Neuronal stem cell (in vitro differentiated cells): ENCODE data around the gene PPFIBP1.
A peak's percentile ranks its signal among the peaks of the same experiment; 100 is the strongest.

ENCODE experiments used
- DNase-seq: peaks from one replicate; pipeline ENCODE4 v3.0.0-alpha.2; 2013; ENCODE audit warnings: low spot score
- H2AFZ ChIP-seq: one replicate; pipeline ENCODE4 v1.6.1; 2013; ENCODE audit warnings: mild to moderate bottlenecking, low read length, inconsistent platforms
- H2AK5ac ChIP-seq: 2 replicates; pipeline ENCODE4 v1.6.1; 2013; ENCODE audit warnings: low read depth, mild to moderate bottlenecking, inconsistent platforms, low read length, moderate library complexity, mixed read lengths
- H2BK120ac ChIP-seq: 2 replicates; pipeline ENCODE4 v1.6.1; 2013; ENCODE audit warnings: low read depth, mild to moderate bottlenecking, inconsistent platforms, low read length, moderate library complexity, mixed read lengths
- H2BK12ac ChIP-seq: one replicate; pipeline ENCODE4 v1.6.1; 2013; ENCODE audit warnings: low read length, inconsistent platforms
- H2BK15ac ChIP-seq: 2 replicates; pipeline ENCODE4 v1.6.1; 2013; ENCODE audit warnings: mild to moderate bottlenecking, low read length, inconsistent platforms, mixed read lengths
- H2BK5ac ChIP-seq: one replicate; pipeline ENCODE4 v1.6.1; 2013; ENCODE audit warnings: inconsistent platforms, mild to moderate bottlenecking, low read length, moderate library complexity
- H3K14ac ChIP-seq: one replicate; pipeline ENCODE4 v1.6.1; 2013; ENCODE audit warnings: low read length, inconsistent platforms
- H3K18ac ChIP-seq: 2 replicates; pipeline ENCODE4 v1.6.1; 2013; ENCODE audit warnings: low read length, inconsistent platforms
- H3K23ac ChIP-seq: 2 replicates; pipeline ENCODE4 v1.6.1; 2013; ENCODE audit warnings: low read depth, mild to moderate bottlenecking, mixed read lengths, low read length, inconsistent platforms; ENCODE audit not compliant: poor library complexity
- H3K27ac ChIP-seq: replicated peaks from 3 replicates; pipeline ENCODE4 v1.5.1; 2013; ENCODE audit warnings: low read length, inconsistent platforms
- H3K27me3 ChIP-seq, 3 experiments: 2 replicates each; pipeline ENCODE4 v1.6.1; 2013; ENCODE audit warnings: low read length in 3 of 3, mild to moderate bottlenecking in 2 of 3, inconsistent platforms in 1 of 3, low read depth in 1 of 3, mixed read lengths in 1 of 3, moderate library complexity in 1 of 3; ENCODE audit not compliant: control insufficient read depth in 3 of 3, insufficient read depth in 3 of 3
- H3K36me3 ChIP-seq, 2 donors: replicated peaks in 1 of 2; 2 replicates each; pipeline ENCODE4 v1.6.1; 2013; ENCODE audit warnings: low read length in 2 of 2; ENCODE audit not compliant: control insufficient read depth in 2 of 2, insufficient read depth in 2 of 2
- H3K4ac ChIP-seq: 2 replicates; pipeline ENCODE4 v1.6.1; 2013; ENCODE audit warnings: inconsistent platforms, mild to moderate bottlenecking, low read length, moderate library complexity
- H3K4me1 ChIP-seq, 2 donors: 1 replicate in 1 of 2; 2 replicates in 1 of 2; pipeline ENCODE4 v1.6.1; 2013; ENCODE audit warnings: low read length in 2 of 2, low read depth in 1 of 2; ENCODE audit not compliant: control insufficient read depth in 2 of 2, insufficient read depth in 1 of 2
- H3K4me2 ChIP-seq: one replicate; pipeline ENCODE4 v1.6.1; 2013; ENCODE audit warnings: mild to moderate bottlenecking, low read length, inconsistent platforms; ENCODE audit not compliant: insufficient read depth, poor library complexity, severe bottlenecking
- H3K4me3 ChIP-seq, 2 donors: 2 replicates each; pipeline ENCODE4 v1.5.1; 2013; ENCODE audit warnings: low read length in 2 of 2, mild to moderate bottlenecking in 2 of 2, inconsistent platforms in 1 of 2, moderate library complexity in 1 of 2
- H3K79me1 ChIP-seq: one replicate; pipeline ENCODE4 v1.6.1; 2013; ENCODE audit warnings: low read depth, mild to moderate bottlenecking, inconsistent platforms, low read length, moderate library complexity
- H3K9ac ChIP-seq: one replicate; pipeline ENCODE4 v1.6.1; 2013; ENCODE audit warnings: mild to moderate bottlenecking, low read depth, low read length, inconsistent platforms; ENCODE audit not compliant: poor library complexity
- H3K9me3 ChIP-seq, 2 donors: replicated peaks in 1 of 2; 2 replicates each; pipeline versions ENCODE3 to v1.6.1; 2013; ENCODE audit warnings: low read length in 2 of 2, mild to moderate bottlenecking in 2 of 2, inconsistent platforms in 1 of 2, low read depth in 1 of 2, mixed read lengths in 1 of 2, moderate library complexity in 1 of 2; ENCODE audit not compliant: control insufficient read depth in 2 of 2, insufficient read depth in 1 of 2
- H4K8ac ChIP-seq: one replicate; pipeline ENCODE4 v1.6.1; 2013; ENCODE audit warnings: low read depth, mild to moderate bottlenecking, inconsistent platforms, low read length, moderate library complexity
- H4K91ac ChIP-seq: one replicate; pipeline ENCODE4 v1.6.1; 2013; ENCODE audit warnings: low read length, low read depth, mild to moderate bottlenecking, inconsistent platforms; ENCODE audit not compliant: poor library complexity
- WGBS, 2 donors: extraction: QIAGEN DNeasy Blood & Tissue Kit; methylation state at CpG; one replicate each; pipeline ENCODE4 v1.1.7; 2013; ENCODE audit warnings: missing lambda C conversion rate in 2 of 2, mixed read lengths in 1 of 2; ENCODE audit not compliant: insufficient read length in 2 of 2, insufficient replicate concordance in 1 of 2; ENCODE audit errors: extremely low coverage in 2 of 2; 5-methylcytosine and 5-hydroxymethylcytosine counted together

The PPFIBP1 gene

DNA sequence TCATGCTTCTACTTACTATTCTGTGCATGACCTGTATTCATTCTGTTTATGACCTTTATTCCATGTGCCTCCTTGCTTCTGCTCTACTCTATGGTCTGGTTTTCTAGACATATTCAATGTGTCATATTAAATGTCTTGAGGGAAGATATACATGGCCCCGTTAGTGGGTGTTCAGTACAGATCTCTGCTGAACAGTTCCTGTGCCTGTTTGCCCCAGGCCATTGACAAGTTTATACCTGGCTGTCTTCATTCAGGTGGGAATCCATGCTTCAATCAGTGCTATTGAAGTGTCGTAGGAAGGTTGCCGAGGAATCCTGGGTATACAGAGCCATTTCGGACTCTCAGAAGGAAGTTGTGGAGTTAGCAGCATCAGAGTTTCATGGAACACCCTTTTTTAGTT, 7.4 kb upstream of the PPFIBP1 start:
- no CpG with 5 or more reads among the region's 4 CpGs for WGBS, 2 donors
- no peak overlapping the region for H3K4me3 ChIP-seq
- H2BK12ac ChIP-seq = no peak overlapping the region
- no peak overlapping the region for H2BK15ac ChIP-seq
- no peak overlapping the region for H2AFZ ChIP-seq
- H3K14ac ChIP-seq = no peak overlapping the region
- no peaks in the 10 kb centered on the region for H3K9me3 ChIP-seq
- no peak overlapping the region for H2BK120ac ChIP-seq
- no peak overlapping the region for H4K91ac ChIP-seq
- H3K27ac ChIP-seq = no peak overlapping the region
- no peaks in the 10 kb centered on the region for H3K79me1 ChIP-seq
- H4K8ac ChIP-seq = no peak overlapping the region
- peaks cover 0 to 7% of the 10 kb centered on the region in 2 donors for H3K4me1 ChIP-seq
- no peak overlapping the region for H3K23ac ChIP-seq
- no peak overlapping the region for H3K9ac ChIP-seq
- no peak overlapping the region for H3K18ac ChIP-seq
- no peak overlapping the region for H2BK5ac ChIP-seq
- no peak overlapping the region for H3K4ac ChIP-seq
- no peak overlapping the region for H3K4me2 ChIP-seq
- no peaks in the 10 kb centered on the region for H3K36me3 ChIP-seq
- H3K27me3 ChIP-seq = no peaks in the 10 kb centered on the region
- H2AK5ac ChIP-seq = no peak overlapping the region
- no peak for DNase-seq

GRCh38 chr12:27517546-27517945, 6.5 kb upstream of the PPFIBP1 start:
- Histone ChIP-seq H3K4me2 (no peak overlapping the region), H2BK15ac (no peak overlapping the region), H2BK120ac (no peak overlapping the region), H3K27ac (no peak overlapping the region), H2AFZ (no peak overlapping the region), H3K23ac (no peak overlapping the region), H2BK12ac (no peak overlapping the region), H2AK5ac (no peak overlapping the region), H3K27me3 (no peaks in the 10 kb centered on the region), H3K14ac (no peak overlapping the region), H3K79me1 (no peaks in the 10 kb centered on the region), H3K9me3 (no peaks in the 10 kb centered on the region), H2BK5ac (no peak overlapping the region), H3K36me3 (no peaks in the 10 kb centered on the region), H4K8ac (no peak overlapping the region), H3K4ac (no peak overlapping the region), H3K4me1 (peaks cover 0 to 7% of the 10 kb centered on the region in 2 donors), H3K4me3 (no peak overlapping the region), H3K18ac (no peak overlapping the region), H3K9ac (no peak overlapping the region), H4K91ac (no peak overlapping the region)
- DNase-seq = no peak
- WGBS, 2 donors = no CpG with 5 or more reads among the region's 3 CpGs

GRCh38 chr12:27517961-27518665, 5.9 kb upstream of the PPFIBP1 start:
- Histone ChIP-seq H2BK5ac (no peak overlapping the region), H3K27me3 (no peaks in the 10 kb centered on the region), H3K14ac (no peak overlapping the region), H4K8ac (no peak overlapping the region), H2BK15ac (no peak overlapping the region), H2BK120ac (no peak overlapping the region), H4K91ac (no peak overlapping the region), H3K36me3 (no peaks in the 10 kb centered on the region), H2AFZ (no peak overlapping the region), H3K9me3 (no peaks in the 10 kb centered on the region), H2BK12ac (no peak overlapping the region), H3K4me2 (no peak overlapping the region), H3K79me1 (no peaks in the 10 kb centered on the region), H3K4me1 (peaks cover 0 to 9% of the 10 kb centered on the region in 2 donors), H3K4me3 (no peak overlapping the region), H3K23ac (no peak overlapping the region), H3K18ac (no peak overlapping the region), H3K4ac (no peak overlapping the region), H2AK5ac (no peak overlapping the region), H3K9ac (no peak overlapping the region), H3K27ac (no peak overlapping the region)
- no peak for DNase-seq
- no CpG with 5 or more reads among the region's 7 CpGs for WGBS, 2 donors

DNA sequence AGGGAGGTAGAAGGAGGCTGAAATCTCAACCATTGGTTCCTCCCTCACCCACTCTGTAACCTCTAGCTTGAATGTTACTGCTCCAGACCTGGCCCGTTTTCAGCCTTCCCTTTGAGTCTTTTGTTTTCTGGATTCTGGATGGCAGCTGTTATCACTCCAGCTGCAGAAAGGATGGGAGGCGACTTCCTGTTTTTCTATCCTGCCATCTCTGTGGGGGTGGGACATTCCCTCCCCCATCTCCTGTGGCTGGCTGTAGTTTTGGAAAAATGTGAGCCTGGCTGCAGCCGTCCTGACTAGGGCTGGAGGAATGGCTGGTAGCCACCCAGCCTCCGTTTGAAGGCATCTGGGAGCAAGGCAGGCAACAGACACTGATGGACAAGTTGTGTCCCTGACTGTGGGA, 2.9 kb upstream of the PPFIBP1 start:
- Histone ChIP-seq H3K9ac (no peak overlapping the region), H4K91ac (no peak overlapping the region), H3K4ac (no peak overlapping the region), H2BK120ac (no peak overlapping the region), H4K8ac (no peak overlapping the region), H2AK5ac (no peak overlapping the region), H3K27ac (no peak overlapping the region), H2BK5ac (no peak overlapping the region), H3K27me3 (no peaks in the 10 kb centered on the region), H3K36me3 (no peaks in the 10 kb centered on the region), H2AFZ (peak overlapping the region; percentile 76), H2BK15ac (peak overlapping the region; percentile 19), H3K4me3 (no peak overlapping the region), H3K9me3 (no peaks in the 10 kb centered on the region), H2BK12ac (no peak overlapping the region), H3K18ac (no peak overlapping the region), H3K79me1 (no peaks in the 10 kb centered on the region), H3K14ac (no peak overlapping the region), H3K4me2 (no peak overlapping the region), H3K23ac (no peak overlapping the region), H3K4me1 (peaks cover 5 to 12% of the 10 kb centered on the region in 2 donors)
- no peak for DNase-seq
- WGBS, 2 donors = no CpG with 5 or more reads among the region's 4 CpGs
